ELR (cell line): Measurements from ENCODE around the gene CKMT1A.
"Not testable (repeated sequence)": the region's sequence is repeated elsewhere in the genome, so short reads cannot be mapped to it uniquely, and the experiment has no call there.

Experiments
- DNase-seq: peaks from one replicate; pipeline ENCODE4 v3.0.0-alpha.2; 2015; ENCODE audit warnings: low read depth

The CKMT1A gene

GRCh38 chr15:43693148-43694022 lies at the start of gene CKMT1A:
Gene CKMT1A (plus strand): TSS chr15:43693859. CDS start chr15:43694051, 192 bp downstream.
- not testable (repeated sequence) for DNase-seq

GRCh38 chr15:43648649-43649429 lies 44.8 kb upstream of the CKMT1A start, which contains the start of gene CATSPER2:
Gene CATSPER2 (minus strand): TSS chr15:43648844. CDS start chr15:43648061, 783 bp downstream.
- no peak for DNase-seq

- not testable (repeated sequence) for DNase-seq
Measured at GRCh38 chr15:43649430-43649926, 44.2 kb upstream of the CKMT1A start.

DNA sequence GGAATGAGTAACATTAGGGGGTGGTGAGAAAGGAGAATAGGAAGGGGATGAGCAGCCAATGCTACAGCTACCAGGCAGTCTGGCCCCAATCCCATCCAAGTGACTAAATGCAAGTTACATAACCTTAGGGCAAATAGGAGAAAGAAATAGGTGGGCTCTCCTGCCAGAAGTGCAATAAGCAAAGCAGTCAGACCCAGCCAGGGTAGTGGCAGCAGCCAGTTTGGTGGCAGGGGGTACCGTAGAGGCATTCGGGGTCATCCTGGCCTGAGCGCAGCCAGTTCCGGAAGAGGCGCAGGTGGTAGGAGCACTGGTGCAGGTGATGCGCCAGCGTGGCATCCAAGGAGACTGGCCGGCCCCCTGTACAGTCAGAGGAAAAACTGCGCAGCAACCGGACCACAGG lies 33.9 kb upstream of the CKMT1A start:
- not testable (repeated sequence) for DNase-seq

- not testable (repeated sequence) for DNase-seq
Measured at GRCh38 chr15:43662293-43662692, 31.4 kb upstream of the CKMT1A start.

GRCh38 chr15:43663333-43663732 lies 30.3 kb upstream of the CKMT1A start:
- not testable (repeated sequence) for DNase-seq

DNA sequence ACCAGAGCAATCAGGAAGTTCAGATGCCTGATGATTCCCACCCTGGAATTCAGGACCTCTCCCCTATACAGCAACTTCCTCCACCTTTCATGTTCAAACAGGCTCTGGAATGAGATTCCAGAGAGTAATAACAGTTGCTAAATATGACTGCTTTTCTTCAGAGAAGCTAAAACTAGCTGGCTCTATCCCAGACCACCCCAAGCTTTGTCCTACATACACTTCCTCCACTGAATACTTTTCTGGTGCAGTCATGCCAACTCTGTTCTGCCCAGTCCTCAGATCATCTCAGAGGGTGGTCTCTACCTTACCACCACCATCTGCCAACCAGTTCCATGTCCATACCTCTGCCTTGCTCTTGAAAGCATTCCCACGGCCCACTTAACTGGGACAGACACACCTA lies 27.5 kb upstream of the CKMT1A start:
- not testable (repeated sequence) for DNase-seq

- not testable (repeated sequence) for DNase-seq
Measured at GRCh38 chr15:43674175-43674574, 19.5 kb upstream of the CKMT1A start.

GRCh38 chr15:43689604-43690301 lies 3.9 kb upstream of the CKMT1A start:
- not testable (repeated sequence) for DNase-seq

DNA sequence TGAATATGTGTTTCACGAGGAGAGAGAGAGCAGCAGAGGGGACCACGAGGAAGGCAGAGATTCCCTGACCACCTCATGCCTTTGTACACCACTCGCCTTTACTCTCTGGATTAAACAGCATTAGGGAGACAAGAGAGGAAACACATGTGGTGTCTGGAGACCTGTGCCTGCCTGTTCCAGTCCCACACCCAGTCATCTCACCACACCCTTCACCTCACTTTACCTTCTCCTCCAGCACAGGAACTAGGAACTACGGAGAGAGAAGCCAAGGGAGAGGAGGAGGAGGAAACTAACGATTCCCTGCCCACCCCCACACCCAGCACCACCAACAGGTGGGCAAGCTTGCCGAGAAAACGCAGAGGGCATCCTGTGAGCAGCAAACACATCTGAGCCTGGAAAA lies 980 bp upstream of the CKMT1A start:
- not testable (repeated sequence) for DNase-seq

DNA sequence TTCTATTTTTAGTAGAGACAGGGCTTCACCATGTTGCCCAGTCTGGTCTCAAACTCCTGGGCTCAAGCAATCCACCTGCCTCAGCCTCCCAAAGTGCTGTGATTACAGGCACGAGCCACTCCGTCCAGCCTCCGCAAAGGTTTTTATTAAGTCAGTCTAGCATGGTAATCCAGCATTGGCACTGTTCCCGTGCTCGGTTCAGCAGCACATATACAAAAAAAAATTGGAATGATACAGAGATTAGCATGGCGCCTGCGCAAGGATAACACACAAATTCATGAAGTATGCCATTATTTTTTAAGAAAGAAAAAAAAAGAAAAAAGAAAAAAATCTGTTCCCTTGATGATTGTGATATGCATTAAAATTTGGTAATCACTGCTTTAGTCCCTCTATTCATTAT lies 8.5 kb downstream of the CKMT1A start:
- no peak for DNase-seq

GRCh38 chr15:43702701-43703424 lies 9.2 kb downstream of the CKMT1A start:
- no peak for DNase-seq

DNA sequence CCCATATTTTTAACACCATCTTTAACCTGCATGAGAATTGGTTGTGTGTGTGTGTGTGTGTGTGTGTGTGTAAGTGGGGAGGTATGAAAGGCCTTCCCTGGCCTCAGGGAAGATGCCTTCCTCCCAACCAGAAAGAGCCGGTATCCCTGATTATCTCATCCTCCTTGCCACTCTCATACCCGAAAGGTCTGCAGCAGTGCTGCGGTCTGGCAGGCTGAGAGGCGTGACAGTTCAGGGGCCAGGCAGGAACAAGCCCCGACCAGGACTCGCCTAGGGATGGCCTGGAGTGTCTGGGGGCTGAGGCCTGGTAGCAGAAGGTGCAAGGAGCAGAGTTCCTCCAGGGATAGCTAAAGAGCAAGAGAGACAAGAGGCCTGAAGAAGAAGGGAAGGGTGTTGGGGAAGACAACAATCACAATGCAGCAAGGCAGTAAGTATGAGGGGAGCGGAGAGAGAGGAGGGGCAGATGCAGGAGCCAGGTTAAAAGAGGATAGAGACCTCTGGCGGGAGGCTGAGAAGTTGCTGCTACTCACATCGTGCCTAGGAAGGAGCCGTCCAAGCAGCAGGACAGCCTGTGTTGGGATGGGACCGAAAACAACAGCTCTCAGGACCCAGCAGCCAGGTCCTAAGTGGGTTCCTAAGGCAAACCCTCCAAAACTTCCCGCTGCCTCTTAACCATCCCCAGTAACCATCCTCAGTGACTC lies 16.9 kb downstream of the CKMT1A start:
- DNase-seq = not testable (repeated sequence)

GRCh38 chr15:43723151-43723550 lies 29.5 kb downstream of the CKMT1A start:
- DNase-seq = no peak

DNA sequence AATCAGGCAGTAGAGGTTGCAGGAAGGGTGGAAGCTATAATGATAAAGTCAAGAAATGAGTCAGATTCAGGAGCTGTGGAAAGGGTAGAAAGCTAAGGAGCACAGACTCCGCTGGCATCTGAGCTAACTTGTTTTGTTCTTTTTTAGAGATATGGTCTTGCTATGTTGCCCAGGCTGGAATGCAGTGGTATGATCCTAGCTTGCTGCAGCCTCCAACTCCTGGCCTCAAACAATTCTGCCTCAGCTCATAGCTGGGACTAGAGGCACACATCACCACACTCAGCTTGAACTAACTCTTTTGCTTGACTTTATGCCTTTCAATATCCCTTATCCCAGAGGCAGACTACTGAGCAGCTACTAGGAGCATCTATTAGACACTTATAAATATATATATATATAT lies 32.6 kb downstream of the CKMT1A start:
- not testable (repeated sequence) for DNase-seq

DNA sequence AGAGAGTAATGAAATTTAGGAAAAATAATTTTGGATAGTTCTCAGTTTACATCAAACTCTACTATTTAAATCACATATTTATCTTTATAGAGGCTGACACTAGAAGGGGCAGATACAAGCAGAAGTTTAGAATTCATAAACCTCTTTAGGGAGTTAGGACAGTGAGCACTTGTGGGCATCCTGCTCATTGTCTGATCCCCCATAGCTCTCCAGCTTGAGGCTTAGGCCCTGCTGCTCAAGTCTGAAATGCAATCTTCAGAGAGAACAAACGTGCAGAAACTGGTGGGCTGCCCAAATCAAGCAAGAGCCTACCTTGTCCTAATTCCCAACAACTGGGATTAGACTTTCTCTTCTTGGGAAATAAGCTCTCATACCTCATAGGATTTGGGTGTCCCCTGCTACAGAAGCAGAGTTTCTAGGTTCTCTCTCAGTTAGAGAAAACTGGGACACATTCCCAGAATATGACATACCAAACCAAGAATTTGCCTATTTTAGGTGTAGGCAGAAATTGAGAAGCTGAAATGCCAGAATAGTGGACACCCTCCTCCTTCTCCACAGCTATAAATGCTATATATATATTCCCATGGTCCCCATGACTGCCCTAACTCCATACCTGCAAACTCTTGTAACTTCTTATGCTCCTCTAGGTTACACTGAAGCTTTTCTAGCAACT lies 34.5 kb downstream of the CKMT1A start:
- DNase-seq = peak; percentile 4

DNA sequence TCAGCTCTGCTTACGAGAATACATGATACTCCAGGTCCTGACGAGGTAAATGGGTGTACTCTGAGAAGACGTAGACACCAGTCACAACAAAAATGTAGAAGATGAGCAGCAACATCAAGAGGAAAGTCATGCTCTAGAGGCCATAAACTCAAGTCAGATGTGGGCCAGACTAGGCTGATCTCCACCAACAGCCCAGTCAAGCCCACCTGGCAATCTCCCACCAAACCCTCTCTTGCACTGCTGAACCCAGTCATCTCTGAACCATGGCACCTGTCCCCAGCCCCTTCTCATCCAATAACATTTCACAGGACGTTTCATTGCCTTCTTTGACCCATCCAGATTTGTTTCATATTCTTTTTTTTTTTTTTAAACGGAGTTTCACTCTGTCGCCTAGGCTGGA lies 41.8 kb downstream of the CKMT1A start:
- DNase-seq = no peak

DNA sequence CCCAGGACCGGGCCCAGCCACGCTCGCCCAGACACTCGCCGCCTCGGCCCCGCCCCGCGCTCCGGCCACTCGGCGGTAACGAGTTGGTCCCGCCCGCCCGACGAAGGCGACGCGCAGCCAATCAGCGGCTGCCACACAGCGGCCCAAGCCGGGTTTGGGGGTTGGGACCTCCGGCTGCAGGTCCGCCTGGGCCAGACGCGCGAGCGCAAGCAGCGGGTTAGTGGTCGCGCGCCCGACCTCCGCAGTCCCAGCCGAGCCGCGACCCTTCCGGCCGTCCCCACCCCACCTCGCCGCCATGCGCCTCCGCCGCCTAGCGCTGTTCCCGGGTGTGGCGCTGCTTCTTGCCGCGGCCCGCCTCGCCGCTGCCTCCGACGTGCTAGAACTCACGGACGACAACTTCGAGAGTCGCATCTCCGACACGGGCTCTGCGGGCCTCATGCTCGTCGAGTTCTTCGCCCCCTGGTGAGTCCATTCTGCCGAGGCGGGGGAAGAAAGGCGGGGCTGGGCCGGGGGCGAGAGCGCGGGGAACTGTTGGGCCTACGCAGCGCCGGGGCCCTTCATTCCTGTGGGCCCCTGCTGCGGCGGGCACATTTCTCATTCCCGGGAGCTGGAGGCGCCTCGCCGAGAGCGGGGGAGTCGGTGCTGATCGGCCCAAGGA lies 52.7 kb downstream of the CKMT1A start, which contains the start of gene PDIA3:
TSS of gene PDIA3 (plus strand) at position 194 of the 658 bp plus-strand sequence. CDS start at position 296, 102 bp downstream.
- peak; percentile 90 for DNase-seq

- DNase-seq = peak; percentile 59
Measured at GRCh38 chr15:43746903-43747309, 53.2 kb downstream of the CKMT1A start.
